Right cardiac atrium (tissue), 5 donors: ENCODE results near the gene EDN3. TPM values are rescaled to one million over a fixed set of nuclear protein-coding genes. Genes with fewer than 3 reads are reported as not detected.
"Not testable (repeated sequence)": the region's sequence is repeated elsewhere in the genome, so short reads cannot be mapped to it uniquely, and the experiment has no call there.

Experiments used
- ATAC-seq, 2 donors: fragments of 200-7000 bp; cut with Tn5 transposase; one replicate each; pipeline versions ENCODE4 v1.8.0 to v1.9.1; 2020; ENCODE audit warnings: moderate library complexity in 2 of 2, mild to moderate bottlenecking in 1 of 2
- DNase-seq, 3 donors: peaks; one replicate each; pipeline ENCODE4 v3.0.0-alpha.2; 2020
- H3K27ac ChIP-seq: one replicate; pipeline ENCODE4 v1.5.1; 2013; ENCODE audit warnings: mild to moderate bottlenecking, low read length, control low read depth, moderate library complexity
- H3K27me3 ChIP-seq: one replicate; pipeline ENCODE4 v1.6.1; 2013; ENCODE audit not compliant: control insufficient read depth, insufficient read depth
- H3K4me1 ChIP-seq: one replicate; pipeline ENCODE4 v1.6.1; 2013; ENCODE audit warnings: low read length; ENCODE audit not compliant: control insufficient read depth, insufficient read depth
- H3K4me3 ChIP-seq: one replicate; pipeline ENCODE4 v1.5.1; 2013; ENCODE audit warnings: low read length, control low read depth
- H3K9me3 ChIP-seq: one replicate; pipeline ENCODE4 v1.6.1; 2013; ENCODE audit warnings: low read length; ENCODE audit not compliant: control insufficient read depth
- WGBS: extraction: QIAGEN DNeasy Blood & Tissue Kit; methylation state at CpG from one replicate; pipeline ENCODE4 v1.1.7; 2013; 5-methylcytosine and 5-hydroxymethylcytosine counted together
- intact Hi-C, 4 donors: fragments of 100-400 bp; cut with DNase I; formaldehyde crosslinking; loops; one replicate each; pipeline versions ENCODE4 v1.11.0 to v1.14.0; 2022 to 2023
- polyA plus RNA-seq: library from polyadenylated mRNA; stranded (reverse); fragments of 200-250 nt; gene quantifications from one replicate; pipeline ENCODE4 v1.2.3, GENCODE V29; 2013
- total RNA-seq, 4 donors: library from RNA; stranded (reverse); fragmentation: NEBNext Ultra II Directional; extraction: Animal tissue kit (Norgen Biotek cat#: 25700); gene quantifications; one replicate each; pipeline ENCODE4 v1.2.1, GENCODE V29; 2021
- donor health status: healthy with polysubstance abuse.
- donor health status: DM: no; HTN: yes; CAD: no.
- donor health status: DM: no; HTN: no; CAD: no.
- donor health status: DM: no; HTN: yes; CAD: no; lungs with severe emphysema.
- donor health status: DM: yes; HTN: yes; CAD: no.

Gene EDN3
- total and polyA plus RNA-seq, 5 donors: not detected

DNA sequence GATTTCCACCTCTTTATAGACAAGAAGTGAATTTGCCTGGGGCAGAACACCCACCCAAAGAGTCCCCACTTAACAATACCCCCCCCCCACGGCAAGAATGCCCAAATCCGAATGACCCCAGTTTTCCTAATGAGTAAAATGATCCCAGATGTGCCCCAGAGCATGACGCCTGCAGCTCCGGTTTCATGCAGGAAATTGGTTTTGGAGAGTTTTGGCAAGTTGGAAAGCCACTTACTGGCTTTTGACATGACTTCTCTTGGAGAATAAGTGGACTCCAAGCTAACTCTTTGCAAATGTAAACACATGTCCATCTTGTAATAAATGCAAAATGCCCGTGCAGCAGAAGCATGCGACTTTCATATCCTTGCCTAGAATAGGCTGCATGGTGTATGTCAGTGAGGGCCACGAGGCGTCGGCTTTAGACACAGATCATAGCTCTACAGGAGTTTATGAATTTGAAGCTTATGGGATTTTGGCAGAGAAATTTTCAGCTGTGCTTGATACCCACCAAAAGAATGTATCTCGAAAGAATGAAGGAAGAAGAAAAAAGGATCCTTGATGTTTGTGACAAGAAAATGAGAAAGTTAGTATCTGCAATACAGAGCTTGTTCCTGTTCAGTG is 24.2 kb downstream of the EDN3 start:
- ATAC-seq (no peak), DNase-seq (no peak)
- Histone ChIP-seq H3K4me1 (no peaks in the 10 kb centered on the region), H3K27me3 (no peaks in the 10 kb centered on the region), H3K9me3 (no peaks in the 10 kb centered on the region), H3K4me3 (no peak overlapping the region), H3K27ac (no peak overlapping the region)
- WGBS: 74% methylated on average over 10 of the region's 10 CpGs
- intact Hi-C loops: no loop called here

DNA sequence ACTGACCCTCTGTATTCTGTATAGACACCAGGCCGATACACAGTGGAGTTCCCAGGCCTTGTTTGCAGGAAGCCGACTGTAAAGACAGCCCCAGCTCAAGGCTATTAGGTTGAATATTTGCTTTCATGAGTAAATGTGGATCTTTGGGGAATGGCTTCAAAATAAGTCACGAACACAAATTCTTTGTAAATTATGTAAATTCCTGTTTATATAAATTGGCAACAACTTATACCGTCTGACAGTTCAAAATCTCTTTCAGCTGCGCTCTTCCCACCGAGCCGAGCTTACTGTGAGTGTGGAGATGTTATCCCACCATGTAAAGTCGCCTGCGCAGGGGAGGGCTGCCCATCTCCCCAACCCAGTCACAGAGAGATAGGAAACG is 24.7 kb downstream of the EDN3 start:
- intact Hi-C loops: no loop called here
- no peak for ATAC-seq
- 70% methylated on average over 10 of the region's 10 CpGs for WGBS
- no peaks in the 10 kb centered on the region for H3K9me3 ChIP-seq
- no peaks in the 10 kb centered on the region for H3K4me1 ChIP-seq
- no peak overlapping the region for H3K4me3 ChIP-seq
- H3K27ac ChIP-seq: no peak overlapping the region
- H3K27me3 ChIP-seq: no peaks in the 10 kb centered on the region
- no peak for DNase-seq

DNA sequence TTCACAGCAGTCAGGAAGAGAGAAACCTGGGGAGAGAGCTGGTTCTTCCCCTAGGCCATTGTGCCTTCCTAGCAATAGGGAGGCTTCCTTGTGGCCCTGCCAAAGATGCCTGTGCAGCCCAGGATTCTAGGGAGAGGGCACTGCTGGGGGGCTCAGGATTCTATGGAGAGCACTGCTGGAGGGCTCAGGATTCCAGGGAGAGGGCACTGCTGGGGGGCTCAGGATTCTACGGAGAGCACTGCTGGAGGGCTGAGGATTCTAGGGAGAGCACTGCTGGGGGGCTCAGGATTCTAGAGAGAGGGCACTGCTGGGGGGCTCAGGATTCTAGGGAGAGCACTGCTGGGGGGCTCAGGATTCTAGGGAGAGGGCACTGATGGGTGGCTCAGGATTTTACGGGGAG is 25.8 kb downstream of the EDN3 start:
- intact Hi-C loops: no loop called here
- DNase-seq (no peak), ATAC-seq (no peak)
- Histone ChIP-seq H3K4me1 (no peaks in the 10 kb centered on the region), H3K27me3 (no peaks in the 10 kb centered on the region), H3K27ac (no peak overlapping the region), H3K9me3 (no peaks in the 10 kb centered on the region), H3K4me3 (no peak overlapping the region)
- 97% methylated on average over 2 of the region's 2 CpGs for WGBS

DNA sequence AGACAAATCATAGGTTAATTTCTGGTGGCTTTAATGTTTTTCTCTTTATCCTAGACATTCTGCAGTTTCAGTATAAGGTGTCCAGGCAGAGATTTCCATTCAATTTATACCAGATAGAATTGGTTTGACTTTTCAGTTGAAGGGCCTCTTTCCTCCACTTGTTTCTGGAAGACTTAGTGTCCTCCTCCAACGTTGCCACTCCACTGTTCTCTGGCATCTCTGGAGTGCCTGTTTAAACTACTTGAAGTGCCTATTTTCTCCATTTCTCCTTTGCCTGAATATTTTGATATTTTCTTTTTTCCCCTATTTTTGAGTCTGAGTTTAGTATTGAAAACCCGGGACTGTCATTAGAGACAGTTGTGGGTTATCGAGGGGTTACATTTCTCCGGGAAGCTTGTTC is 27.7 kb downstream of the EDN3 start:
- Histone ChIP-seq H3K9me3 (no peaks in the 10 kb centered on the region), H3K4me1 (no peaks in the 10 kb centered on the region), H3K27ac (no peak overlapping the region), H3K27me3 (no peaks in the 10 kb centered on the region), H3K4me3 (no peak overlapping the region)
- ATAC-seq (no peak), DNase-seq (no peak)
- 84% methylated on average over 4 of the region's 4 CpGs for WGBS
- intact Hi-C loops: no loop called here

GRCh38 chr20:59331721-59332329 is 31.4 kb downstream of the EDN3 start:
- H3K27me3 ChIP-seq: peaks cover 2% of the 10 kb centered on the region
- no peak overlapping the region for H3K4me3 ChIP-seq
- WGBS: 41% methylated on average over 12 of the region's 12 CpGs
- DNase-seq (no peak), ATAC-seq (no peak)
- intact Hi-C loops: no loop called here
- H3K9me3 ChIP-seq: no peaks in the 10 kb centered on the region
- no peak overlapping the region for H3K27ac ChIP-seq
- no peaks in the 10 kb centered on the region for H3K4me1 ChIP-seq

DNA sequence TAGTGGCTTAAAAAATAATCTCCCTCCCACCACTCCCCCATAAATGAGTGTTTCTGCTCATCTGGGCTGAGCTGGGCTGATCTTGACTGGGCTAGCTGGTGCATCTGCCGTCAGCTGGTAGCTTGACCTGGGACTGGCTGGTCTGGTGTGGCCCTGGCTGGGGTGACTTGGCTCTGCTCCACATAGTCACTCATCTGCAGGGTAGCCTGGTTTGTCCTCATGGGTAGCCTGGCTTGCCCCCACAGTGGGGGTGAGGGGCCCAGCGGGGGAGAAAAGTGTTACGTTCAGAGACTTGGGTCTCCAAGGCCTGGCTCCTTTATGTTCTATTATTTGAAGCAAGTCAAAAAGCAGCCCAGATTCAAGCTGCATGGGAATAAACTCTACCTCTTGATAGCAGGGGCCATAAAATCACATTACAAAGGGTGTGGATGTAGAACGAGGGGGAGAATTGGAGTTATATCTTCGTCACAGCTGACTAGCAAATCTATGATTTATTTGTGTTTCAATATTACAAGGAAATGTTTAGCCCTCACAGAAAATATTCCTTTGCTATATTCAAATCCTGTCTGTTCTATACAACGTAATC is 32.9 kb downstream of the EDN3 start:
- H3K4me1 ChIP-seq: no peaks in the 10 kb centered on the region

GRCh38 chr20:59333951-59334350 is 33.5 kb downstream of the EDN3 start:
- no peak overlapping the region for H3K27ac ChIP-seq
- no peaks in the 10 kb centered on the region for H3K4me1 ChIP-seq
- no peak overlapping the region for H3K4me3 ChIP-seq
- no peak for ATAC-seq
- DNase-seq: no peak
- intact Hi-C loops: no loop called here
- H3K9me3 ChIP-seq: no peaks in the 10 kb centered on the region
- WGBS: 79% methylated on average over 9 of the region's 9 CpGs
- peaks cover 2% of the 10 kb centered on the region for H3K27me3 ChIP-seq

More for the DNA sequence above, 32.9 kb downstream of the EDN3 start:
- no peaks in the 10 kb centered on the region for H3K9me3 ChIP-seq
- peaks cover 2% of the 10 kb centered on the region for H3K27me3 ChIP-seq
- ATAC-seq (no peak), DNase-seq (no peak)
- no peak overlapping the region for H3K4me3 ChIP-seq
- intact Hi-C loops: no loop called here
- 87% methylated on average over 6 of the region's 6 CpGs for WGBS
- no peak overlapping the region for H3K27ac ChIP-seq

DNA sequence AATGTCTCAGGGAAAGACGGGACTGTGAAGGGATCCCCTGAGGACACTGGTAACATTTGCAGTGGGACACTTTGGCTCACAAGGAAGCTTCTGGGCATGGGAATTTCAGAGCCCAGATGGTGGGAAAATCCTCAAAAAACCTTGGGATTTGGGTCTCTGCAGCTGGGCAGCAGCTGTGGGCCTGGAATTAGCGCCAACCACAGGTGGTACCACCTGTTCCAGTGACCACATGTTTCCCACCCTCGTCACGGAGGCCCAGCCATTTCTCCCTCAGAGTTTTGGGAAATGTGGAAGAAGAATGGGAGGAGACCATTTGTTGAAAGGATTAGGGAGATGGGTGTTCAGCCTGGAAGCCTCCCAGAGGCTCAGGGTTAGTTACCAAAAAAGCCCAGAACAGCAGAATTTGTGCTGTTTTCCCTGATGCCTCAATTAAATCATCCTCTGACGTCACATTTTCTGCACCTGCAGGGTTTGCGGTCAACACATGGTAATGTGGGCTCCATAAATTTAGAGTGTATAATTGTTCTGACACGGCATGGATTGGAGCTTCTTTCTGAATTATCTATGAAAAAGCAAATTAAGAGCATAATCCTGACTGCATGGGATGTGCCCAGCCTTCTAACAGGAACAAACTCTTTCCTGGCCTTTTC is 34.4 kb downstream of the EDN3 start:
- no peak for ATAC-seq
- Histone ChIP-seq H3K4me1 (no peaks in the 10 kb centered on the region), H3K9me3 (no peaks in the 10 kb centered on the region), H3K27me3 (peaks cover 2% of the 10 kb centered on the region), H3K4me3 (no peak overlapping the region), H3K27ac (no peak overlapping the region)
- WGBS: 68% methylated on average over 7 of the region's 7 CpGs
- intact Hi-C loops: no loop called here
- DNase-seq: no peak

DNA sequence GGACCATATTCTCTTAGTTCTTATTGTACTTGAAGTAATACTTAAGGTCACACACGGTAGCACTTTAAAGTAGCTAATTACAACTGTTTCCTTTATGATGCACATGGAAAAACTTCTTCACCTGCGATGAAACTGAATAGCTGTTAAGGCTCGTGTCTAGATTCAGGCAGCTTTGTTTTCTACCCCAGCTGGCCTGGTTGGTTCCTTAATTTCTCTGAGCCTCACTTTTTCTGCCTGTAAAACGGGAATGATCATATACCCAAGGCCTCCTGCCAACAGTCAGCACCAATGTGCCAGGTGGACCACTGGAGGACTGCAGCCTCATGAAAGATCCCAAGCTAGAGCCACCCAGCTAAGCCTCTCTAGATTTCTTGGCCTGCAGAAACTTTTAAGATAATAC is 35.0 kb downstream of the EDN3 start:
- intact Hi-C loops: no loop called here
- H3K4me1 ChIP-seq: no peaks in the 10 kb centered on the region
- no peak overlapping the region for H3K4me3 ChIP-seq
- DNase-seq (no peak), ATAC-seq (no peak)
- peaks cover 2% of the 10 kb centered on the region for H3K27me3 ChIP-seq
- 81% methylated on average over 4 of the region's 4 CpGs for WGBS
- no peaks in the 10 kb centered on the region for H3K9me3 ChIP-seq
- no peak overlapping the region for H3K27ac ChIP-seq

DNA sequence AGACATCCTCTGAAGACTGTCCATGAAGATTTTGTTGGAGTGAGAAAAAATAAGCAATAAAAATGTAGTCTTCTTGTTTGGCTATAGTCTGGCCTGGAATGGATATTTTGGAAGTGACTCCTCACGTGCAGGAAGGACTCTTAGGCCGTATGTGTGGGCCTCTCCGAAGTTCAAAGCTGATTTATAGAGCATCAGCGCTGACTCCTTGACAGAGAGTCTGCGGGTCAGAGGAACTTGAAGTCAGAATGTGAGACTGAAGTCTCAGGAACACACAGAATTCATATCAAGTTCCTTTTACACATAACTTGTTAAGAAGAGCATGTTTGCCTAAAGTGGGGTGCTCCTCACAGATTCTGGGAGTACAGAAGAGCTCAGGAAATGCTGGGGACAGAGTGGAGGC is 36.1 kb downstream of the EDN3 start:
- Histone ChIP-seq H3K27ac (no peak overlapping the region), H3K27me3 (peaks cover 2% of the 10 kb centered on the region), H3K4me3 (no peak overlapping the region), H3K4me1 (no peaks in the 10 kb centered on the region), H3K9me3 (no peaks in the 10 kb centered on the region)
- ATAC-seq (no peak), DNase-seq (no peak)
- WGBS: 80% methylated on average over 5 of the region's 5 CpGs
- intact Hi-C loops: no loop called here

DNA sequence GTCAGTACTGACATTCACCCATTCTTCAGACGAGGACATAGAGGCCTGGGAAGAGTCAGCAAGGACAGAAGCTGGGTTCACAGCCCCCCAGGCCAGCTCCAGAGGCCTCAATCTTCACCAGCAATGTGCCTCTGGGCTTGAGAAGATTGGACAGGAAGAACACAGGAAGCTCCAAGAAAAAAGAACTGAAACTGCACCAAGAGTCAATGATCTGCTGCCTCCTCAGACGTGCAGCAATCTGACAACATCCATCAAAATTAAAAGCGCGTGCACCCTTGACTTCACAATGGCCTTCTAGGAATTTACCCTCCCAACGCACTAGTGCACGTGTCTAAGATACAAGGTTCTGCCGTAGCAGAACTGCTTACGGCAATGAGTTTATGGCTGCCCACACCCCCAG is 38.0 kb downstream of the EDN3 start:
- H3K27ac ChIP-seq, H3K9me3 ChIP-seq, DNase-seq, H3K4me1 ChIP-seq, ATAC-seq, H3K27me3 ChIP-seq, H3K4me3 ChIP-seq, intact Hi-C loops: not testable (repeated sequence)
- 54% methylated on average over 5 of the region's 8 CpGs for WGBS
